Osteocyte (in vitro differentiated cells): ENCODE results near the gene SRRM5. TPM values are rescaled to one million over a fixed set of nuclear protein-coding genes. Genes with fewer than 3 reads are reported as not detected.

Experiments used
- DNase-seq: peaks from one replicate; pipeline ENCODE4 v3.0.0; 2021; ENCODE audit warnings: mixed read lengths; ENCODE audit not compliant: unreplicated experiment; ENCODE audit errors: extremely low spot score
- H3K27ac Mint-ChIP-seq: one replicate; pipeline ENCODE4 v1.8.0; 2021; ENCODE audit warnings: mild to moderate bottlenecking, mixed read lengths; ENCODE audit not compliant: unreplicated experiment
- H3K27me3 Mint-ChIP-seq: one replicate; pipeline ENCODE4 v1.8.0; 2021; ENCODE audit warnings: mixed read lengths; ENCODE audit not compliant: unreplicated experiment
- H3K36me3 Mint-ChIP-seq: one replicate; pipeline ENCODE4 v1.8.0; 2021; ENCODE audit warnings: mixed read lengths; ENCODE audit not compliant: unreplicated experiment
- H3K4me1 Mint-ChIP-seq: one replicate; pipeline ENCODE4 v1.8.0; 2021; ENCODE audit warnings: mixed read lengths; ENCODE audit not compliant: unreplicated experiment
- H3K4me3 Mint-ChIP-seq: one replicate; pipeline ENCODE4 v1.8.0; 2021; ENCODE audit warnings: mild to moderate bottlenecking, moderate library complexity, mixed read lengths; ENCODE audit not compliant: unreplicated experiment
- H3K9me3 Mint-ChIP-seq: one replicate; pipeline ENCODE4 v1.8.0; 2021; ENCODE audit warnings: mixed read lengths; ENCODE audit not compliant: unreplicated experiment
- total RNA-seq: library from RNA; stranded (reverse); gene quantifications from 2 replicates; pipeline ENCODE4 v1.2.1, GENCODE V29; 2021
- TF ChIP-seq, protein P1 (sequence below): fragments of 200-600 bp; sonication (generic); IDR thresholded peaks from 2 replicates; pipeline ENCODE4 v1.5.0; 2021; ENCODE audit warnings: antibody characterized with exemption, mild to moderate bottlenecking, moderate library complexity

The SRRM5 gene
- total RNA-seq, 1 donor from 2014 or later: 0.35 TPM

- Mint-ChIP-seq H3K27me3 (no peaks in the 10 kb centered on the region), H3K9me3 (no peaks in the 10 kb centered on the region), H3K4me3 (peak overlapping the region; percentile 98), H3K36me3 (peaks cover 21% of the 10 kb centered on the region), H3K27ac (peak overlapping the region; percentile 99), H3K4me1 (peaks cover 30% of the 10 kb centered on the region)
- TF ChIP-seq, protein P1, sequence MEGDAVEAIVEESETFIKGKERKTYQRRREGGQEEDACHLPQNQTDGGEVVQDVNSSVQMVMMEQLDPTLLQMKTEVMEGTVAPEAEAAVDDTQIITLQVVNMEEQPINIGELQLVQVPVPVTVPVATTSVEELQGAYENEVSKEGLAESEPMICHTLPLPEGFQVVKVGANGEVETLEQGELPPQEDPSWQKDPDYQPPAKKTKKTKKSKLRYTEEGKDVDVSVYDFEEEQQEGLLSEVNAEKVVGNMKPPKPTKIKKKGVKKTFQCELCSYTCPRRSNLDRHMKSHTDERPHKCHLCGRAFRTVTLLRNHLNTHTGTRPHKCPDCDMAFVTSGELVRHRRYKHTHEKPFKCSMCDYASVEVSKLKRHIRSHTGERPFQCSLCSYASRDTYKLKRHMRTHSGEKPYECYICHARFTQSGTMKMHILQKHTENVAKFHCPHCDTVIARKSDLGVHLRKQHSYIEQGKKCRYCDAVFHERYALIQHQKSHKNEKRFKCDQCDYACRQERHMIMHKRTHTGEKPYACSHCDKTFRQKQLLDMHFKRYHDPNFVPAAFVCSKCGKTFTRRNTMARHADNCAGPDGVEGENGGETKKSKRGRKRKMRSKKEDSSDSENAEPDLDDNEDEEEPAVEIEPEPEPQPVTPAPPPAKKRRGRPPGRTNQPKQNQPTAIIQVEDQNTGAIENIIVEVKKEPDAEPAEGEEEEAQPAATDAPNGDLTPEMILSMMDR: no peak
- no peak for DNase-seq
These were observed 16.3 kb upstream of the SRRM5 start for GRCh38 chr19:43595605-43595998.

- TF ChIP-seq, protein P1: no peak
- H3K9me3 Mint-ChIP-seq: no peaks in the 10 kb centered on the region
- no peaks in the 10 kb centered on the region for H3K27me3 Mint-ChIP-seq
These were observed 15.7 kb upstream of the SRRM5 start, which contains the start of the genes IRGQ and ZNF576 for GRCh38 chr19:43595999-43596841. IRGQ (minus strand) TSS chr19:43596134; CDS start chr19:43595338, 796 bp downstream. ZNF576 (plus strand) TSS chr19:43596595; CDS start chr19:43597109, 514 bp downstream.

GRCh38 chr19:43596842-43597461 is 14.9 kb upstream of the SRRM5 start:
- Mint-ChIP-seq H3K4me3 (peak overlapping the region; percentile 98), H3K36me3 (peaks cover 15% of the 10 kb centered on the region), H3K4me1 (peaks cover 30% of the 10 kb centered on the region), H3K27me3 (no peaks in the 10 kb centered on the region), H3K9me3 (no peaks in the 10 kb centered on the region), H3K27ac (peak overlapping the region; percentile 99)
- no peak for DNase-seq
- TF ChIP-seq, protein P1: no peak

More at GRCh38 chr19:43595999-43596841, 15.7 kb upstream of the SRRM5 start, which contains the start of the genes IRGQ and ZNF576:
- Mint-ChIP-seq H3K4me3 (peak within 1 kb of the TSS; percentile 98), H3K36me3 (peaks cover 15% of the 10 kb centered on the region), H3K4me1 (peaks cover 30% of the 10 kb centered on the region), H3K27ac (peak within 1 kb of the TSS; percentile 99)
- DNase-seq: peak; percentile 100

DNA sequence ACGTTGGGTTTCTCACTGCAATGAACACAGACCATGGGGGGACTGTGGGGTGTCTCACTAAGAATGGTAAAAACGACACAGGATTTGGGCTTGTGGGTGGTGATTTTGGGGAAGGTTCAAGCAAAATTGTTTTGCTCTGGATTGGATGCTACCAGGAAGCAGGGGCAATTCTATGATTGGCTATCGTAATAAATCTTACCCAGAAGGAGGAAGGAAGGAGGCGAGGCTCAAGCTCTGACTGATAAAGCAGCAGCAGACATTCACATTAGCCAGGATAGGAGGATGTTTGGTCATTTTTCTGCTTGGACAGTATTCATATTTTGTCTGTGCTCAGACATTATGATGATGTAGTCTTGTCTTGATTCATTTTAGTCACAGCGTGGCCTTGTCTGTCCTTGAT is 14.0 kb upstream of the SRRM5 start:
- TF ChIP-seq, protein P1: no peak
- Mint-ChIP-seq H3K36me3 (peaks cover 11% of the 10 kb centered on the region), H3K4me3 (peak overlapping the region; percentile 98), H3K4me1 (peaks cover 30% of the 10 kb centered on the region), H3K9me3 (no peaks in the 10 kb centered on the region), H3K27me3 (no peaks in the 10 kb centered on the region), H3K27ac (peak overlapping the region; percentile 99)
- DNase-seq: no peak
